Kidney (tissue), 14 donors: ENCODE data around the gene NUDT22. TPM values are rescaled to one million over a fixed set of nuclear protein-coding genes. Genes with fewer than 3 reads are reported as not detected.
A peak's percentile ranks its signal among the peaks of the same experiment; 100 is the strongest.

Experiments
- DNase-seq, 5 donors: peaks; one replicate each; pipeline ENCODE4 v3.0.0-alpha.2; 2013 to 2020
- FAIRE-seq: peaks from 2 replicates; lab custom pipeline; 2012; peaks lifted over from hg19 to GRCh38; lab: Jason Lieb, UNC
- H3K27ac ChIP-seq, 2 donors: one replicate each; pipeline ENCODE4 v1.7.0; 2013; ENCODE audit warnings: low read depth in 2 of 2, low read length in 2 of 2, inconsistent platforms in 1 of 2
- H3K27me3 ChIP-seq: one replicate; pipeline ENCODE4 v1.7.1; 2013; ENCODE audit warnings: low read length, inconsistent platforms; ENCODE audit not compliant: control insufficient read depth, insufficient read depth
- H3K36me3 ChIP-seq, 3 donors: one replicate each; pipeline versions ENCODE4 v1.7.0 to v1.7.1; 2013; ENCODE audit warnings: low read length in 3 of 3, control low read depth in 1 of 3, inconsistent platforms in 1 of 3; ENCODE audit not compliant: insufficient read depth in 3 of 3, control insufficient read depth in 2 of 3
- H3K4me1 ChIP-seq, 3 donors: one replicate each; pipeline versions ENCODE4 v1.7.0 to v1.7.1; 2013; ENCODE audit warnings: low read length in 3 of 3, inconsistent platforms in 1 of 3, low read depth in 1 of 3; ENCODE audit not compliant: control insufficient read depth in 2 of 3, insufficient read depth in 2 of 3
- H3K4me3 ChIP-seq, 3 donors: one replicate each; pipeline versions ENCODE4 v1.7.0 to v1.8.1; 2013; ENCODE audit warnings: low read length in 3 of 3, control low read depth in 1 of 3, inconsistent platforms in 1 of 3
- H3K9ac ChIP-seq, 3 donors: one replicate each; pipeline versions ENCODE4 v1.7.0 to v1.7.1; 2013; ENCODE audit warnings: low read length in 3 of 3, control low read depth in 1 of 3, inconsistent platforms in 1 of 3
- H3K9me3 ChIP-seq, 3 donors: one replicate each; pipeline versions ENCODE4 v1.7.0 to v1.7.1; 2013; ENCODE audit warnings: low read length in 3 of 3, control low read depth in 1 of 3, inconsistent platforms in 1 of 3; ENCODE audit not compliant: control insufficient read depth in 2 of 3, insufficient read depth in 1 of 3
- intact Hi-C: fragments of 100-400 bp; cut with DNase I; formaldehyde crosslinking; loops from one replicate; pipeline ENCODE4 v1.11.1; 2022
- polyA plus RNA-seq: library from polyadenylated mRNA; stranded (reverse); fragments of 350-450 nt; fragmentation: Illumina TruSeq; extraction: RNeasy Lipid Tissue Mini Kit (QIAGEN cat#74804); gene quantifications from one replicate; pipeline ENCODE4 v1.2.3, GENCODE V29; 2014; ENCODE audit warnings: low read depth, low replicate concordance; ENCODE audit not compliant: insufficient read depth
- total RNA-seq: library from RNA; stranded (reverse); fragmentation: NEBNext Ultra II Directional; extraction: Animal tissue kit (Norgen Biotek cat#: 25700); gene quantifications from one replicate; pipeline ENCODE4 v1.2.1, GENCODE V29; 2021
- TF ChIP-seq, protein P1 (sequence below): IDR thresholded peaks from 3 replicates; pipeline ENCODE4 v1.5.1; 2012; ENCODE audit warnings: mild to moderate bottlenecking, moderate library complexity, borderline replicate concordance; ENCODE audit not compliant: insufficient read depth; ENCODE audit errors: extremely low read depth
- donor health status: control.
- donor health status: control.
- donor health status: control.
- donor health status: control.
- donor health status: control.
- donor health status: DM: yes; HTN: yes; CAD: no.
- donor health status: Normal renal cell carcinoma (clear cell type).

The NUDT22 gene
- total and polyA plus RNA-seq, 2 donors from 2014 or later, result 64.5 to 150 TPM

- no peaks in the 10 kb centered on the region for H3K36me3 ChIP-seq
- peak overlapping the region; percentile 89 to 96 for H3K27ac ChIP-seq
- DNase-seq (no peak), FAIRE-seq (no peak)
- TF ChIP-seq, protein P1, sequence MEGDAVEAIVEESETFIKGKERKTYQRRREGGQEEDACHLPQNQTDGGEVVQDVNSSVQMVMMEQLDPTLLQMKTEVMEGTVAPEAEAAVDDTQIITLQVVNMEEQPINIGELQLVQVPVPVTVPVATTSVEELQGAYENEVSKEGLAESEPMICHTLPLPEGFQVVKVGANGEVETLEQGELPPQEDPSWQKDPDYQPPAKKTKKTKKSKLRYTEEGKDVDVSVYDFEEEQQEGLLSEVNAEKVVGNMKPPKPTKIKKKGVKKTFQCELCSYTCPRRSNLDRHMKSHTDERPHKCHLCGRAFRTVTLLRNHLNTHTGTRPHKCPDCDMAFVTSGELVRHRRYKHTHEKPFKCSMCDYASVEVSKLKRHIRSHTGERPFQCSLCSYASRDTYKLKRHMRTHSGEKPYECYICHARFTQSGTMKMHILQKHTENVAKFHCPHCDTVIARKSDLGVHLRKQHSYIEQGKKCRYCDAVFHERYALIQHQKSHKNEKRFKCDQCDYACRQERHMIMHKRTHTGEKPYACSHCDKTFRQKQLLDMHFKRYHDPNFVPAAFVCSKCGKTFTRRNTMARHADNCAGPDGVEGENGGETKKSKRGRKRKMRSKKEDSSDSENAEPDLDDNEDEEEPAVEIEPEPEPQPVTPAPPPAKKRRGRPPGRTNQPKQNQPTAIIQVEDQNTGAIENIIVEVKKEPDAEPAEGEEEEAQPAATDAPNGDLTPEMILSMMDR, result no peak
- H3K27me3 ChIP-seq, result no peaks in the 10 kb centered on the region
- H3K4me1 ChIP-seq, result peaks cover 0 to 42% (median 34%) of the 10 kb centered on the region in 3 donors
- intact Hi-C loops, result no loop called here
- peak overlapping the region; percentile 62 to 78 (median 68) for H3K9ac ChIP-seq
- H3K9me3 ChIP-seq, result no peaks in the 10 kb centered on the region
- H3K4me3 ChIP-seq, result peak overlapping the region; percentile 51 to 77 (median 73)
These were observed 4.9 kb downstream of the NUDT22 start for GRCh38 chr11:64230985-64231365.

- DNase-seq (no peak), FAIRE-seq (no peak)
- H3K36me3 ChIP-seq, result no peaks in the 10 kb centered on the region
- H3K4me1 ChIP-seq, result peaks cover 0 to 40% (median 34%) of the 10 kb centered on the region in 3 donors
- no peak overlapping the region for H3K27ac ChIP-seq
- no peaks in the 10 kb centered on the region for H3K9me3 ChIP-seq
- intact Hi-C loops, result no loop called here
- TF ChIP-seq, protein P1, result no peak
- no peak overlapping the region for H3K9ac ChIP-seq
- H3K27me3 ChIP-seq, result no peaks in the 10 kb centered on the region
- no peak overlapping the region for H3K4me3 ChIP-seq
These were observed 5.5 kb downstream of the NUDT22 start for GRCh38 chr11:64231546-64231945.

GRCh38 chr11:64232182-64232966, 6.3 kb downstream of the NUDT22 start:
- no peak overlapping the region for H3K4me3 ChIP-seq
- peaks cover 0 to 32% (median 26%) of the 10 kb centered on the region in 3 donors for H3K4me1 ChIP-seq
- no peak overlapping the region for H3K9ac ChIP-seq
- TF ChIP-seq, protein P1, result no peak
- peak in 1 of 5 donors; percentile 73 for DNase-seq
- H3K27me3 ChIP-seq, result no peaks in the 10 kb centered on the region
- H3K36me3 ChIP-seq, result no peaks in the 10 kb centered on the region
- intact Hi-C loops, result no loop called here
- H3K9me3 ChIP-seq, result no peaks in the 10 kb centered on the region
- FAIRE-seq, result no peak
- peak overlapping the region in 1 of 2 donors; percentile 22 for H3K27ac ChIP-seq
